ENCODE results near the gene IMPA2. TPM values are rescaled to one million over a fixed set of nuclear protein-coding genes. Genes with fewer than 3 reads are reported as not detected.
"Not testable (repeated sequence)": the region's sequence is repeated elsewhere in the genome, so short reads cannot be mapped to it uniquely, and the experiment has no call there.

The IMPA2 gene
- total RNA-seq, 1 donor from 2014 or later = 41.9 TPM

- Mint-ChIP-seq H3K4me3 (no peak overlapping the region), H3K4me1 (peaks cover 21% of the 10 kb centered on the region), H3K27ac (no peak overlapping the region), H3K36me3 (peaks cover 7% of the 10 kb centered on the region), H3K9me3 (peaks cover 24% of the 10 kb centered on the region), H3K27me3 (ENCODE audit: insufficient read depth, low read depth) (peaks cover 5% of the 10 kb centered on the region)
- Histone ChIP-seq H4K20me1 (ENCODE audit: low read depth) (no peaks in the 10 kb centered on the region), H3F3A (ENCODE audit: low read depth) (peaks cover 2% of the 10 kb centered on the region), H3K4me3 (no peak overlapping the region), H3K27me3 (no peaks in the 10 kb centered on the region), H3K4me2 (no peak overlapping the region), H3K9me3 (ENCODE audit: low read depth) (no peaks in the 10 kb centered on the region), H3K27ac (no peak overlapping the region), H2AFZ (replicated peaks) (no peak overlapping the region), H3K4me1 (peaks cover 8% of the 10 kb centered on the region), H3K9ac (no peak overlapping the region), H3K36me3 (no peaks in the 10 kb centered on the region), H3K79me2 (ENCODE audit: low read depth) (no peaks in the 10 kb centered on the region)
- TF ChIP-seq CTCF (IDR thresholded peaks at IDR 0.05) = no peak
- no peak for TF ChIP-seq EZH2 (IDR thresholded peaks at IDR 0.05)
- no peak for TF ChIP-seq EZH2phosphoT487 (IDR thresholded peaks at IDR 0.05)
- DNase-seq (ENCODE audit: low spot score) = no peak
Measured at GRCh38 chr18:11956371-11957308, 24.7 kb upstream of the IMPA2 start.

GRCh38 chr18:11957636-11958035, 23.7 kb upstream of the IMPA2 start:
- peaks cover 4% of the 10 kb centered on the region for H3K4me1 ChIP-seq
- no peaks in the 10 kb centered on the region for H4K20me1 ChIP-seq (ENCODE audit: low read depth)
- TF ChIP-seq CTCF (IDR thresholded peaks at IDR 0.05) = no peak
- H3K4me3 ChIP-seq = no peak overlapping the region
- no peak for DNase-seq (ENCODE audit: low spot score)
- H3F3A ChIP-seq (ENCODE audit: low read depth) = peaks cover 2% of the 10 kb centered on the region
- H3K27ac ChIP-seq = no peak overlapping the region
- peak overlapping the region; percentile 14 for H3K27ac Mint-ChIP-seq
- peaks cover 19% of the 10 kb centered on the region for H3K4me1 Mint-ChIP-seq
- H3K4me3 Mint-ChIP-seq = peak overlapping the region; percentile 26
- H3K27me3 ChIP-seq = no peaks in the 10 kb centered on the region
- H3K79me2 ChIP-seq (ENCODE audit: low read depth) = no peaks in the 10 kb centered on the region
- H3K36me3 Mint-ChIP-seq = peaks cover 7% of the 10 kb centered on the region
- no peak overlapping the region for H3K9ac ChIP-seq
- no peaks in the 10 kb centered on the region for H3K9me3 ChIP-seq (ENCODE audit: low read depth)
- peaks cover 5% of the 10 kb centered on the region for H3K27me3 Mint-ChIP-seq (ENCODE audit: insufficient read depth, low read depth)
- peaks cover 24% of the 10 kb centered on the region for H3K9me3 Mint-ChIP-seq
- no peak overlapping the region for H3K4me2 ChIP-seq
- H2AFZ ChIP-seq (replicated peaks) = no peak overlapping the region
- H3K36me3 ChIP-seq = no peaks in the 10 kb centered on the region

- H3K9me3 ChIP-seq (ENCODE audit: low read depth); H3K36me3 Mint-ChIP-seq; H3K4me3 Mint-ChIP-seq; H3F3A ChIP-seq (ENCODE audit: low read depth); H3K4me3 ChIP-seq; H3K27me3 Mint-ChIP-seq (ENCODE audit: insufficient read depth, low read depth); H2AFZ ChIP-seq (replicated peaks); H3K27me3 ChIP-seq; H3K79me2 ChIP-seq (ENCODE audit: low read depth); H3K9ac ChIP-seq; DNase-seq (ENCODE audit: low spot score); H3K27ac ChIP-seq; H3K27ac Mint-ChIP-seq; H3K4me2 ChIP-seq; H3K4me1 ChIP-seq; H3K36me3 ChIP-seq; H4K20me1 ChIP-seq (ENCODE audit: low read depth): not testable (repeated sequence)
- peaks cover 30% of the 10 kb centered on the region for H3K4me1 Mint-ChIP-seq
- H3K9me3 Mint-ChIP-seq = peaks cover 24% of the 10 kb centered on the region
Measured at GRCh38 chr18:11959651-11960050, 21.7 kb upstream of the IMPA2 start.

GRCh38 chr18:11960743-11961380, 20.4 kb upstream of the IMPA2 start:
- peaks cover 20% of the 10 kb centered on the region for H3K9me3 Mint-ChIP-seq
- Histone ChIP-seq H3K27me3 (no peaks in the 10 kb centered on the region), H3K79me2 (ENCODE audit: low read depth) (no peaks in the 10 kb centered on the region), H3K27ac (no peak overlapping the region), H3K4me3 (no peak overlapping the region), H3K4me1 (peaks cover 4% of the 10 kb centered on the region), H3K9me3 (ENCODE audit: low read depth) (no peaks in the 10 kb centered on the region), H2AFZ (replicated peaks) (no peak overlapping the region), H3K36me3 (no peaks in the 10 kb centered on the region), H3F3A (ENCODE audit: low read depth) (no peaks in the 10 kb centered on the region), H3K4me2 (no peak overlapping the region), H3K9ac (no peak overlapping the region), H4K20me1 (ENCODE audit: low read depth) (no peaks in the 10 kb centered on the region)
- H3K27ac Mint-ChIP-seq = peak overlapping the region; percentile 58
- TF ChIP-seq EZH2phosphoT487 (IDR thresholded peaks at IDR 0.05) = no peak
- TF ChIP-seq EZH2 (IDR thresholded peaks at IDR 0.05) = no peak
- TF ChIP-seq CTCF (IDR thresholded peaks at IDR 0.05) = no peak
- H3K4me1 Mint-ChIP-seq = peaks cover 25% of the 10 kb centered on the region
- peaks cover 7% of the 10 kb centered on the region for H3K36me3 Mint-ChIP-seq
- peak overlapping the region; percentile 37 for H3K4me3 Mint-ChIP-seq
- peaks cover 6% of the 10 kb centered on the region for H3K27me3 Mint-ChIP-seq (ENCODE audit: insufficient read depth, low read depth)
- no peak for DNase-seq (ENCODE audit: low spot score)

All from neural progenitor cell (in vitro differentiated cells).